Measurements from ENCODE around the gene SP3. TPM values are rescaled to one million over a fixed set of nuclear protein-coding genes. Genes with fewer than 3 reads are reported as not detected.
A peak's percentile ranks its signal among the peaks of the same experiment; 100 is the strongest.

Gene SP3
- polyA plus RNA-seq, 1 donor (not counting 4 experiments of a cell fraction or from before 2014, with no cell fraction given) = 46.7 TPM

DNA sequence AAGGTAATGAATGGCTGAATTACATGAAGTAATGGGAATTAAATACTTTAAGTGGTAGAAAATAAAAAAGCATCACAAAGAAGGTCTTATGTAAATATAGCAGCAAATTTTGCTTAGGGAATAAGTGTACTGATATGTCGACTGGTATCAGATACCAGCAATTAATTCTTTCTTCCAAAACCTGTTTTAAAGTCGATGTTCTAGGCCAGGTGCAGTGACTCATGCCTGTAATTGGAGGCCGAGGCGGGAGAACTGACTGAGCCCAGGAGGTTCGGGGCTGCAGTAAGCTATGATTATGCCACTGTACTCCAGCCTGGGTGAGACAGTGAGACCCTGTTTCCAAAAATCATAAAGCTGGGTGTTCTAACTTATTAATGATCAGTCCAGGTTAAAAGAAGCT, 30.3 kb downstream of the SP3 start:
- H4K20me1 ChIP-seq (ENCODE audit: control insufficient read depth, extremely low read depth, insufficient read depth, low read length) = peaks cover 18% of the 10 kb centered on the region
- H3K27ac ChIP-seq (ENCODE audit: control insufficient read depth, insufficient read depth, low read length) = no peak overlapping the region
- peaks cover 0 to 5% of the 10 kb centered on the region in 2 experiments for H3K36me3 ChIP-seq (ENCODE audit: control insufficient read depth in 2 of 2, extremely low read depth in 1 of 2, insufficient read depth in 2 of 2, low read length in 2 of 2)
- no peaks in the 10 kb centered on the region for H3K9me1 ChIP-seq (ENCODE audit: control insufficient read depth, extremely low read depth, insufficient read depth, low read length)
- no peak overlapping the region for H3K4me3 ChIP-seq (ENCODE audit: control insufficient read depth in 2 of 3, extremely low read depth in 1 of 3, insufficient read depth in 2 of 3, low read depth in 1 of 3, low read length in 3 of 3)
- dilution Hi-C loops (cut with MboI; ENCODE audit: extremely low pct_ligation_motif_present, low sequenced_read_pairs) = no loop called here
- peaks cover 96% of the 10 kb centered on the region for H3K79me2 ChIP-seq (ENCODE audit: control insufficient read depth, insufficient read depth, low read length)
- H3K27me3 ChIP-seq (ENCODE audit: control insufficient read depth, extremely low read depth, insufficient read depth, low read length) = no peaks in the 10 kb centered on the region
- peak overlapping the region; percentile 56 for H3K4me2 ChIP-seq (ENCODE audit: control insufficient read depth, extremely low read depth, insufficient read depth, low read depth, low read length)
- FAIRE-seq = no peak
- H3K9ac ChIP-seq (ENCODE audit: control insufficient read depth, extremely low read depth, insufficient read depth, low read length) = no peak overlapping the region
- H2AFZ ChIP-seq (ENCODE audit: control insufficient read depth, low read length) = no peak overlapping the region
- peaks cover 13% of the 10 kb centered on the region for H3K4me1 ChIP-seq (ENCODE audit: control insufficient read depth, extremely low read depth, insufficient read depth, low read length)
- DNase-seq (ENCODE audit: low read depth, low spot score) = no peak
- H3K9me3 ChIP-seq (ENCODE audit: control insufficient read depth, low read depth, low read length) = no peaks in the 10 kb centered on the region
- no peak for TF ChIP-seq EZH2 (IDR thresholded peaks at IDR 0.05; ENCODE audit: low read length)
- TF ChIP-seq, protein P1, sequence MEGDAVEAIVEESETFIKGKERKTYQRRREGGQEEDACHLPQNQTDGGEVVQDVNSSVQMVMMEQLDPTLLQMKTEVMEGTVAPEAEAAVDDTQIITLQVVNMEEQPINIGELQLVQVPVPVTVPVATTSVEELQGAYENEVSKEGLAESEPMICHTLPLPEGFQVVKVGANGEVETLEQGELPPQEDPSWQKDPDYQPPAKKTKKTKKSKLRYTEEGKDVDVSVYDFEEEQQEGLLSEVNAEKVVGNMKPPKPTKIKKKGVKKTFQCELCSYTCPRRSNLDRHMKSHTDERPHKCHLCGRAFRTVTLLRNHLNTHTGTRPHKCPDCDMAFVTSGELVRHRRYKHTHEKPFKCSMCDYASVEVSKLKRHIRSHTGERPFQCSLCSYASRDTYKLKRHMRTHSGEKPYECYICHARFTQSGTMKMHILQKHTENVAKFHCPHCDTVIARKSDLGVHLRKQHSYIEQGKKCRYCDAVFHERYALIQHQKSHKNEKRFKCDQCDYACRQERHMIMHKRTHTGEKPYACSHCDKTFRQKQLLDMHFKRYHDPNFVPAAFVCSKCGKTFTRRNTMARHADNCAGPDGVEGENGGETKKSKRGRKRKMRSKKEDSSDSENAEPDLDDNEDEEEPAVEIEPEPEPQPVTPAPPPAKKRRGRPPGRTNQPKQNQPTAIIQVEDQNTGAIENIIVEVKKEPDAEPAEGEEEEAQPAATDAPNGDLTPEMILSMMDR (optimal IDR thresholded peaks at IDR 0.05 in 1 of 3, IDR thresholded peaks at IDR 0.05 in 1 of 3, conservative IDR thresholded peaks at IDR 0.05 in 1 of 3; ENCODE audit: extremely low read depth in 1 of 3, insufficient read depth in 2 of 3, low read length in 3 of 3) = no peak

DNA sequence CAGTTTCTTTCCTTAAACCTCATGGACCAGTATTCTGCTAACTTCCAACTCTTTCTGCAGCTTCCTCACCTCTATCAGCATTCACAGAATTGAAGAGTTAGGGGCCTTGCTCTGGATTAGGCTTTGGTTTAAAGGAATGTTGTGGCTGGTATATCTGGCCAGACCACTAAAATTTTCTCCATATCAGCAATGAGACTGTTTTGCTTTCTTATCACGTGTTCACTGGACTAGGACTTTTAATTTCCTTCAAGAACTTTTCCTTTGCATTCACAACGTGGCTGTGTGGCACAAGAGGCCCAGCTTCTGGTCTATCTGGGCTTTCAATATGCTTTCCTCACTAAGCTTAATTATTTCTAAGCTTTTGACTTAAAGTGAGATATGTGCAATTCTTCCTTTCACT, 33.4 kb downstream of the SP3 start:
- Histone ChIP-seq H3K4me1 (ENCODE audit: control insufficient read depth, extremely low read depth, insufficient read depth, low read length) (peaks cover 11% of the 10 kb centered on the region), H3K4me3 (ENCODE audit: control insufficient read depth in 2 of 3, extremely low read depth in 1 of 3, insufficient read depth in 2 of 3, low read depth in 1 of 3, low read length in 3 of 3) (no peak overlapping the region), H3K9me3 (ENCODE audit: control insufficient read depth, low read depth, low read length) (no peaks in the 10 kb centered on the region), H4K20me1 (ENCODE audit: control insufficient read depth, extremely low read depth, insufficient read depth, low read length) (peaks cover 12% of the 10 kb centered on the region), H3K36me3 (ENCODE audit: control insufficient read depth in 2 of 2, extremely low read depth in 1 of 2, insufficient read depth in 2 of 2, low read length in 2 of 2) (peaks cover 2 to 5% of the 10 kb centered on the region in 2 experiments), H3K27ac (ENCODE audit: control insufficient read depth, insufficient read depth, low read length) (no peak overlapping the region), H3K9ac (ENCODE audit: control insufficient read depth, extremely low read depth, insufficient read depth, low read length) (no peak overlapping the region), H3K9me1 (ENCODE audit: control insufficient read depth, extremely low read depth, insufficient read depth, low read length) (no peaks in the 10 kb centered on the region), H2AFZ (ENCODE audit: control insufficient read depth, low read length) (no peak overlapping the region), H3K4me2 (ENCODE audit: control insufficient read depth, extremely low read depth, insufficient read depth, low read depth, low read length) (no peak overlapping the region), H3K79me2 (ENCODE audit: control insufficient read depth, insufficient read depth, low read length) (peaks cover 98% of the 10 kb centered on the region), H3K27me3 (ENCODE audit: control insufficient read depth, extremely low read depth, insufficient read depth, low read length) (no peaks in the 10 kb centered on the region)
- dilution Hi-C loops (cut with MboI; ENCODE audit: extremely low pct_ligation_motif_present, low sequenced_read_pairs) = no loop called here
- no peak for DNase-seq (ENCODE audit: low read depth, low spot score)
- no peak for FAIRE-seq
- TF ChIP-seq EZH2 (IDR thresholded peaks at IDR 0.05; ENCODE audit: low read length) = no peak
- TF ChIP-seq, protein P1 (optimal IDR thresholded peaks at IDR 0.05 in 1 of 3, IDR thresholded peaks at IDR 0.05 in 1 of 3, conservative IDR thresholded peaks at IDR 0.05 in 1 of 3; ENCODE audit: extremely low read depth in 1 of 3, insufficient read depth in 2 of 3, low read length in 3 of 3) = no peak

Measured in keratinocyte (primary cell).